Measurements from ENCODE around the gene KLHL36. TPM values are rescaled to one million over a fixed set of nuclear protein-coding genes. Genes with fewer than 3 reads are reported as not detected.
"Not testable (repeated sequence)": the region's sequence is repeated elsewhere in the genome, so short reads cannot be mapped to it uniquely, and the experiment has no call there.

The KLHL36 gene
- total and polyA plus RNA-seq, 7 donors = 14.4 to 45.9 (median 40.0) TPM

DNA sequence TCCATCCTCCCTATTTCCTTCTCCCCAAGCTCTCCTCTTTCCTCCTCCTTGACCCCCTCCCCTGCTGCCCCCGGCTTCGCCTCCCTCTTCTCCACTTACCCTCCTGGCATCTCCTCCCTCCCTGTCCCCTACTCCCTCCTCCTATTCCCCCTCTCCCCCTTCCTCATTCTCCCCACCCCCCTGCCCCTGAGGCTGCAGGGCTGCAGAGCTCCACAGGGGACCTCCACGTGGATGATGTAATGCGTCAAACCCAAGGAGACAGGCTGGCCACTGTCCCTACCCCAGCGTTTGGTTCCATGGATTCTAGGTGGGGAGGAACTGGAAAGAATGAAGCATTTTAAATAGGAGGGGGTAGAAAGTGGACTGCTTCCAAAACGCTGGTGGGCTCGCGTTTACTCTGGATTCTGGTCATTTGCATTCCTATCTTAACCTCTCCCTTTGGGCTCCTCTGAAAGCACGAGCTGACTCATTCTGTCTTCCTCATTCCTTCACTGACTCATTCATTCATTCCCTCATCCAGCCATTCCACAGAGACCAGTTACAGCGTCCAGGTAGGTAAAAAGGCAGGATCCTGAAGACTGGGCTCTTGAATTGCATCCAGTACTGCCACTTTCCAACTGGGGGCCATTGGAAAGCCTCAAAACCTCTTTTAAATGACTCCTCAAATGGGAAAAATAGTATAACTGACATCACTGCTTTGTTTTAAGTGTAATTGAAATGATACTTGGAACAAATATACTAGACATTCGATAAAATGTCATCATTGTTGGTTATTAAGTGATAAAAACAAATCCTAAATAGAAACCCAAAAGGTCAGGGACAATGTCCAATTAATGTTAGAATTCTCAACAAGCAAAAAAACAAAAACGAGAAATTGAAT lies 29.5 kb upstream of the KLHL36 start:
- TF ChIP-seq CTCF (IDR thresholded peaks at IDR 0.05) (peak in 1 of 4 experiments; percentile 20), POLR2A (IDR thresholded peaks at IDR 0.05) (no peak)
- Histone ChIP-seq H3K36me3 (no peaks in the 10 kb centered on the region), H3K27ac (peak overlapping the region; percentile 44 to 75 (median 54)), H3K27me3 (no peaks in the 10 kb centered on the region), H3K9me3 (no peaks in the 10 kb centered on the region), H3K4me3 (peak overlapping the region in 3 of 4 donors; percentile 83 to 90 (median 85)), H3K4me1 (peaks cover 0 to 53% (median 43%) of the 10 kb centered on the region in 4 donors)
- DNase-seq = no peak
- intact Hi-C loops (cut with DNase I) = loop anchor here (1.0 to 10.0 kb wide), 4 partner anchors 92 to 434 kb away; partner anchors contain the start of gene TAF1C
- 31 to 38% methylated on average over 12 of the region's 12 CpGs for WGBS, 2 donors

DNA sequence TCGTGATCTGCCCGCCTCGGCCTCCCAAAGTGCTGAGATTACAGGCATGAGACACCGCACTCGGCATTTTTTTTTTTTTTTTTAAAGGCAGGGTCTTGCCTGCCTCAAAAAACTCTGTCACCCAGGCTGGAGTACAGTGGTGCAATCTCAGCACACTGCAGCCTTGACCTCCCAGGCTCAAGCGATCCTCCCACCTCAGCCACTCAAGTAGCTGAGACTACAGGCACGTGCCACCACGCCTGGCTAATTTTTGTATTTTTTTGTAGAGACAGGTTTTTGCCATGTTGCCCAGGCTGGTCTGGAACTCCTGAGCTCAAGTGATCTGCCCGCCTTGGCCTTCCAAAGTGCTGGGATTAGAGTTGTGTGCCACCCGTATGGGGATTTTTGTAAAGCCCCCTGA lies 27.4 kb upstream of the KLHL36 start:
- H3K36me3 ChIP-seq; intact Hi-C loops (cut with DNase I); H3K9me3 ChIP-seq; DNase-seq; H3K27ac ChIP-seq; H3K4me3 ChIP-seq; H3K27me3 ChIP-seq: not testable (repeated sequence)
- WGBS, 2 donors = 89 to 91% methylated on average over 10 of the region's 10 CpGs
- peaks cover 0 to 33% (median 24%) of the 10 kb centered on the region in 4 donors for H3K4me1 ChIP-seq

DNA sequence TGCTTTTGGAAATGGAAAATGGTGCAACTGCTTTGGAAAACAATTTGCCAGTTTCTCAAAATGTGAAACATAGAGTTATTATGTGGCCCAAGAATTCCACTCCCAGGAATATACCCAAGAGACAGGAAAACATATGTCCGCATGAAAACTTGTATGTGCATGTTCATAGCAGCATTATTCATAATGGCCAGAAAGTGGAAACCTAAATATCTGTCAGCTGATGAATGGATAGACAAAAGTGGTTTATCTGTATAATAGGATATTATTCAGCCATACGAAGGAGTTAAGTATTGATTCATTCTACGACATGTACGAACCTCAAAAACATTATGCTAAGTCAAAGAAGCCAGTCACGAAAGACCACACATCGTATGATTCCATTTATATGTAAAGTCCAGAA lies 22.8 kb upstream of the KLHL36 start:
- intact Hi-C loops (cut with DNase I) = no loop called here
- Histone ChIP-seq H3K36me3 (no peaks in the 10 kb centered on the region), H3K27me3 (no peaks in the 10 kb centered on the region), H3K4me1 (peaks cover 0 to 7% (median 0%) of the 10 kb centered on the region in 4 donors), H3K9me3 (no peaks in the 10 kb centered on the region), H3K4me3 (no peak overlapping the region), H3K27ac (no peak overlapping the region)
- no peak for TF ChIP-seq POLR2A (IDR thresholded peaks at IDR 0.05)
- no peak for TF ChIP-seq POLR2AphosphoS5 (IDR thresholded peaks at IDR 0.05)
- no peak for TF ChIP-seq EP300 (IDR thresholded peaks at IDR 0.05)
- TF ChIP-seq CTCF (IDR thresholded peaks at IDR 0.05) = no peak
- no peak for DNase-seq
- 93 to 94% methylated on average over 6 of the region's 6 CpGs for WGBS, 2 donors

DNA sequence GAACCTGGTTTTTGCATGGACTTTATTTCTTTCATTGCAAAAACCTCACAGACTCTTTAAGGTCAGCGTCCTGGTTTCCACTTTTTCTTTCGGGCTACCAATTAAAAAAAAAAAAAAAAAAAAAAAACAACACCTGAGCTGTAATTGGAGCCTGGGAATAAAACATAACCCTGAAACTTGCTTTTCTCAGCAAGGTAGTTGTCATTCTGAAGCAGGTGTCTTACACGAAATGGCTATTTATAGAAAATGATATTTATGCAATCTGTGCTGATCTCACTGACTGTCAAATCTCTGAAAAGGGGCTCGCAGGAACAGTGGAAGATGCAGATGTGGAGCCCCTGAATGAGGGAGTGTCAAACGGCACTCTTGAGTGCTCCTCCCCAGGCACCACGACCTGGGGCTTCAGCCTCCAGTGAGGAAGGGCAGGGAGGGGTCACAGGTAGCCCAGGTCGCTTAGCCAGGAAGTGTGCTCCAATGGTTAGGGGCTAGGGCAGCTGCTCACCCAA lies 20.0 kb upstream of the KLHL36 start:
- intact Hi-C loops (cut with DNase I) = no loop called here
- Histone ChIP-seq H3K27me3 (no peaks in the 10 kb centered on the region), H3K36me3 (no peaks in the 10 kb centered on the region), H3K4me3 (no peak overlapping the region), H3K9me3 (no peaks in the 10 kb centered on the region), H3K4me1 (no peaks in the 10 kb centered on the region), H3K27ac (no peak overlapping the region)
- no peak for DNase-seq
- TF ChIP-seq POLR2AphosphoS5 (IDR thresholded peaks at IDR 0.05) (no peak), CTCF (IDR thresholded peaks at IDR 0.05) (no peak), POLR2A (IDR thresholded peaks at IDR 0.05) (no peak), EP300 (IDR thresholded peaks at IDR 0.05) (no peak)
- WGBS, 2 donors = 70 to 72% methylated on average over 7 of the region's 7 CpGs

- Histone ChIP-seq H3K36me3 (no peaks in the 10 kb centered on the region), H3K27ac (no peak overlapping the region), H3K27me3 (no peaks in the 10 kb centered on the region), H3K4me3 (no peak overlapping the region), H3K9me3 (no peaks in the 10 kb centered on the region), H3K4me1 (no peaks in the 10 kb centered on the region)
- intact Hi-C loops (cut with DNase I) = no loop called here
- no peak for DNase-seq
- TF ChIP-seq POLR2AphosphoS5 (IDR thresholded peaks at IDR 0.05) (no peak), CTCF (IDR thresholded peaks at IDR 0.05) (no peak), EP300 (IDR thresholded peaks at IDR 0.05) (no peak), POLR2A (IDR thresholded peaks at IDR 0.05) (no peak)
- 83 to 84% methylated on average over 10 of the region's 10 CpGs for WGBS, 2 donors
These were observed 18.7 kb upstream of the KLHL36 start for GRCh38 chr16:84629580-84629979.

All from sigmoid colon (tissue), 7 donors.